Body of pancreas (tissue), 4 donors: ENCODE results near the gene BIRC5. TPM values are rescaled to one million over a fixed set of nuclear protein-coding genes. Genes with fewer than 3 reads are reported as not detected.

Experiments
- ATAC-seq: fragments of 150-250 bp; one replicate; pipeline ENCODE4 v1.9.1; 2016
- DNase-seq, 4 donors: peaks; one replicate each; pipeline ENCODE4 v3.0.0-alpha.2; 2019
- H3K27ac ChIP-seq, 4 donors: fragments of 200-600 bp; sonication (generic); 1 replicate in 3 of 4; 2 replicates in 1 of 4; pipeline versions ENCODE4 v1.5.1 to v1.6.1; 2016 to 2019; ENCODE audit warnings: mild to moderate bottlenecking in 1 of 4, mixed read lengths in 1 of 4, moderate library complexity in 1 of 4
- H3K27me3 ChIP-seq, 2 donors: fragments of 200-600 bp; sonication (generic); one replicate each; pipeline ENCODE4 v1.6.0; 2016; ENCODE audit warnings: mild to moderate bottlenecking in 1 of 2
- H3K36me3 ChIP-seq, 2 donors: fragments of 200-600 bp; sonication (generic); replicated peaks in 1 of 2; 2 replicates each; pipeline ENCODE4 v1.5.1; 2016; ENCODE audit warnings: low read depth in 2 of 2; ENCODE audit not compliant: insufficient read depth in 1 of 2
- H3K4me1 ChIP-seq: fragments of 200-600 bp; sonication (generic); one replicate; pipeline ENCODE4 v1.6.0; 2016
- H3K4me3 ChIP-seq, 2 donors: fragments of 200-600 bp; sonication (generic); 1 replicate in 1 of 2; 2 replicates in 1 of 2; pipeline ENCODE4 v1.5.1; 2016 to 2019
- H3K9me3 ChIP-seq, 3 donors: fragments of 200-600 bp; sonication (generic); 1 replicate in 2 of 3; 2 replicates in 1 of 3; pipeline ENCODE4 v1.5.1; 2016
- POLR2A ChIP-seq, 3 donors: fragments of 450-650 bp; IDR thresholded peaks; one replicate each; pipeline ENCODE4 v1.6.1; 2016; ENCODE audit warnings: antibody characterized with exemption in 3 of 3, mild to moderate bottlenecking in 2 of 3
- WGBS, 2 donors: methylation state at CpG; one replicate each; pipeline ENCODE4 v1.1.5; 2017; 5-methylcytosine and 5-hydroxymethylcytosine counted together
- intact Hi-C: fragments of 100-400 bp; cut with DNase I; formaldehyde crosslinking; loops from one replicate; pipeline ENCODE4 v1.15.1; 2023
- total RNA-seq, 2 donors: library from RNA; depleted of rRNA; stranded (reverse); fragments of >200 nt; gene quantifications; one replicate each; pipeline ENCODE4 v1.1.0, GENCODE V29; 2016
- TF ChIP-seq, protein P1 (sequence below), 7 experiments: fragments of 450-650 bp in 4 of 7; fragments of 200-600 bp in 3 of 7; sonication (generic) in 3 of 7; IDR thresholded peaks; one replicate each; pipeline ENCODE4 v1.5.1; 2016 to 2019; ENCODE audit warnings: antibody characterized with exemption in 7 of 7

BIRC5 gene
- total RNA-seq, 2 donors from 2014 or later = not detected

GRCh38 chr17:78208486-78208885 lies 5.6 kb upstream of the BIRC5 start:
- Histone ChIP-seq H3K27me3 (no peaks in the 10 kb centered on the region), H3K9me3 (no peaks in the 10 kb centered on the region), H3K27ac (no peak overlapping the region), H3K36me3 (peaks cover 0 to 8% of the 10 kb centered on the region in 2 donors), H3K4me1 (no peaks in the 10 kb centered on the region), H3K4me3 (no peak overlapping the region)
- ATAC-seq (no peak), DNase-seq (no peak)
- intact Hi-C loops = no loop called here
- TF ChIP-seq, protein P1, sequence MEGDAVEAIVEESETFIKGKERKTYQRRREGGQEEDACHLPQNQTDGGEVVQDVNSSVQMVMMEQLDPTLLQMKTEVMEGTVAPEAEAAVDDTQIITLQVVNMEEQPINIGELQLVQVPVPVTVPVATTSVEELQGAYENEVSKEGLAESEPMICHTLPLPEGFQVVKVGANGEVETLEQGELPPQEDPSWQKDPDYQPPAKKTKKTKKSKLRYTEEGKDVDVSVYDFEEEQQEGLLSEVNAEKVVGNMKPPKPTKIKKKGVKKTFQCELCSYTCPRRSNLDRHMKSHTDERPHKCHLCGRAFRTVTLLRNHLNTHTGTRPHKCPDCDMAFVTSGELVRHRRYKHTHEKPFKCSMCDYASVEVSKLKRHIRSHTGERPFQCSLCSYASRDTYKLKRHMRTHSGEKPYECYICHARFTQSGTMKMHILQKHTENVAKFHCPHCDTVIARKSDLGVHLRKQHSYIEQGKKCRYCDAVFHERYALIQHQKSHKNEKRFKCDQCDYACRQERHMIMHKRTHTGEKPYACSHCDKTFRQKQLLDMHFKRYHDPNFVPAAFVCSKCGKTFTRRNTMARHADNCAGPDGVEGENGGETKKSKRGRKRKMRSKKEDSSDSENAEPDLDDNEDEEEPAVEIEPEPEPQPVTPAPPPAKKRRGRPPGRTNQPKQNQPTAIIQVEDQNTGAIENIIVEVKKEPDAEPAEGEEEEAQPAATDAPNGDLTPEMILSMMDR (IDR thresholded peaks at IDR 0.05) = no peak
- TF ChIP-seq POLR2A (IDR thresholded peaks at IDR 0.05) = no peak
- WGBS, 2 donors = 64 to 68% methylated on average over 3 of the region's 3 CpGs

GRCh38 chr17:78210111-78210510 lies 3.9 kb upstream of the BIRC5 start:
- 69 to 75% methylated on average over 10 of the region's 10 CpGs for WGBS, 2 donors
- ATAC-seq (no peak), DNase-seq (no peak)
- intact Hi-C loops = no loop called here
- Histone ChIP-seq H3K27me3 (no peaks in the 10 kb centered on the region), H3K4me3 (no peak overlapping the region), H3K36me3 (peaks cover 0 to under 1% of the 10 kb centered on the region in 2 donors), H3K9me3 (no peaks in the 10 kb centered on the region), H3K27ac (no peak overlapping the region), H3K4me1 (peaks cover 9% of the 10 kb centered on the region)
- TF ChIP-seq POLR2A (IDR thresholded peaks at IDR 0.05) = no peak
- TF ChIP-seq, protein P1 (IDR thresholded peaks at IDR 0.05) = no peak

DNA sequence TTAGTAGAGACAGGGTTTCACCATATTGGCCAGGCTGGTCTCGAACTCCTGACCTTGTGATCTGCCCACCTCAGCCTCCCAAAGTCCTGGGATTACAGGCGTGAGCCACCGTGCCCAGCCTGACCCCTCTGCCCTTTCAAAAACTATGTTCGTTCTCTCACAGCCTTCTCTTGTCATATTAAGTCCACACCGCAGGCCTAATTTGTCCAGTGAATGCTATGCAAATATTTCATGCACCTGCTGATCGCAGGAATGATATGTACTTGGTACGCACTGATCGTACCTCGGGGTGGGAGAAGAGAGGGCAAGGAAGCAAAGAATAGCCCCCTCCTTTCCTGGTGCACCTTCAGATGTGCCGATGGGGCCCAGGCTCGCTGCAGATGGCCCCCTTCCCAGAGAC lies 3.0 kb upstream of the BIRC5 start:
- Histone ChIP-seq H3K36me3 (no peaks in the 10 kb centered on the region), H3K4me3 (no peak overlapping the region), H3K4me1 (peaks cover 9% of the 10 kb centered on the region), H3K27me3 (no peaks in the 10 kb centered on the region), H3K9me3 (no peaks in the 10 kb centered on the region), H3K27ac (no peak overlapping the region)
- no peak for ATAC-seq
- WGBS, 2 donors = 55 to 57% methylated on average over 11 of the region's 11 CpGs
- no peak for DNase-seq
- intact Hi-C loops = no loop called here
- TF ChIP-seq POLR2A (IDR thresholded peaks at IDR 0.05) = no peak
- TF ChIP-seq, protein P1 (IDR thresholded peaks at IDR 0.05) = no peak

DNA sequence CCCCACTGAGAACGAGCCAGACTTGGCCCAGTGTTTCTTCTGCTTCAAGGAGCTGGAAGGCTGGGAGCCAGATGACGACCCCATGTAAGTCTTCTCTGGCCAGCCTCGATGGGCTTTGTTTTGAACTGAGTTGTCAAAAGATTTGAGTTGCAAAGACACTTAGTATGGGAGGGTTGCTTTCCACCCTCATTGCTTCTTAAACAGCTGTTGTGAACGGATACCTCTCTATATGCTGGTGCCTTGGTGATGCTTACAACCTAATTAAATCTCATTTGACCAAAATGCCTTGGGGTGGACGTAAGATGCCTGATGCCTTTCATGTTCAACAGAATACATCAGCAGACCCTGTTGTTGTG lies 631 bp downstream of the BIRC5 start:
- intact Hi-C loops = no loop called here
- Histone ChIP-seq H3K4me3 (no peak overlapping the region), H3K4me1 (peaks cover 9% of the 10 kb centered on the region), H3K27ac (no peak overlapping the region), H3K9me3 (no peaks in the 10 kb centered on the region), H3K36me3 (no peaks in the 10 kb centered on the region), H3K27me3 (no peaks in the 10 kb centered on the region)
- 6 to 26% methylated on average over 3 to 5 of the region's 5 CpGs for WGBS, 2 donors
- TF ChIP-seq POLR2A (IDR thresholded peaks at IDR 0.05) = no peak
- TF ChIP-seq, protein P1 (IDR thresholded peaks at IDR 0.05) = no peak
- ATAC-seq (no peak), DNase-seq (no peak)

- Histone ChIP-seq H3K4me1 (no peaks in the 10 kb centered on the region), H3K36me3 (no peaks in the 10 kb centered on the region), H3K27me3 (no peaks in the 10 kb centered on the region), H3K27ac (no peak overlapping the region), H3K9me3 (no peaks in the 10 kb centered on the region), H3K4me3 (no peak overlapping the region)
- WGBS, 2 donors = 89 to 91% methylated on average over 9 to 11 of the region's 11 CpGs
- ATAC-seq = no peak
- no peak for DNase-seq
- intact Hi-C loops = no loop called here
- TF ChIP-seq, protein P1 (IDR thresholded peaks at IDR 0.05) = no peak
- no peak for TF ChIP-seq POLR2A (IDR thresholded peaks at IDR 0.05)
These were observed 5.5 kb downstream of the BIRC5 start for GRCh38 chr17:78219396-78220150.
